HG02759 (cell line): ENCODE results near the gene HMMR.

Experiments
- ATAC-seq: cut with Tn5 transposase; IDR thresholded peaks from one replicate; pipeline ENCODE4 v1.9.1; 2021; ENCODE audit warnings: mild to moderate bottlenecking, moderate library complexity; ENCODE audit not compliant: unreplicated experiment

Gene HMMR

DNA sequence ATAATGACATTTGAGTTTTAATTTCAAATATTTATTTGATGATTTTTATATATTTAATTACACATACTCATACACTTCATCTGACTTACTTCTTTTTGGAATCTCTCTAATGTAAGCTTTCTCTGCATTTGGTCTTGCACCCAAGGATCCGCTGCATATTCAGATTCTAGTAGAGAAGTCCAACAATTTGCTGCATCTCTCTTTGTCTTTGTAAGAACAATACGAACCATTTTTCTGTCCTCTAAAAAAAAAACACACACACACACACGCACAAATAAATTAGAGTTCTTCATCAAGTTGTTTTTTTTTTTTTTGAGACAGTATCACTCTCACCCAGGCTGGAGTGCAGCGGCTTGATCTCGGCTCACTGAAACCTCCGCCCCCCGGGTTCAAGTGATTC, 3.6 kb upstream of the HMMR start:
- no peak for ATAC-seq

DNA sequence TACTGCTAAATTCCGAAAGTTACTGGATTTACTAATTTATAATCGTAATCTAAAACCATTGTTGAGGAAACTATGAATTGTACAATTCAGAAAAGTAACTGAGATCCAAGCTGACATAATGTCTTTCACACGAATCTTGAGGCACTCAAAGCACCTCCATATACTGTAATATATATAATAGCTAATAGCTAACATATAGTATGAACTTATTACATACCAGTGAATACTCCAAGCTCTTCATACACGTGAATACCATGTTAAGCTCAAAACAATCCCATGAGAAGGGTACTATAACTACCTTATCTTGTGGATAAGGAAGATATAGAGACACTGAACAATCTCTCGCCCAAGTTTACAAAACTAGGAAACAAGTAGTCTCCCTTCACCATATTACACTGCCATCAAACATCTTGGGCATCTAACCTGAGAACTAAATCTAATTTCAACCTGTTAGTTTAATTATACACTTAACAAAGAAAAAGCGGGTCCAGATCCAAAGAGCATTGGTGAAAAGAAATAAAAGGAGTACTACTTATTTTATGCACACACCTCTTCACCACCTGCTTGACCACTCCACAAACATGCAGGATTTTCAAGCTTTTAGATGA, 1.6 kb upstream of the HMMR start:
- ATAC-seq = no peak

DNA sequence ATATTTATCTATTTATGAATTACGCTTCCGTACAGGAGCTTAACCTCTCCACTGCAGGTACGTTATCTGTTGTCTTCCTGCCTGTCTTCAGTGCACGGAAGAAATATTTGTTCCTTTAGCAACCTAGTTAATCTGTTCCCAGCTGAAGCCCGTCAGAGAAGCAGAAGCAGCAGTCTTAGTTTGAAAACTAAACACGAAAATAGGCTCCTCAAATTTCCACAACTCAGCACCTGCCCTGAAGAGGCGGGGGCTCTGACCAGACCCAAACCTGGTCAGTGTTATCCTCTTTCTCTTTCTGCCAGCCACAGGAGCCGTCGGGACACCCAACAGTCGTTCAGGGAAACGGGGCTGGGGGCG, 992 bp upstream of the HMMR start:
- peak; percentile 5 for ATAC-seq

DNA sequence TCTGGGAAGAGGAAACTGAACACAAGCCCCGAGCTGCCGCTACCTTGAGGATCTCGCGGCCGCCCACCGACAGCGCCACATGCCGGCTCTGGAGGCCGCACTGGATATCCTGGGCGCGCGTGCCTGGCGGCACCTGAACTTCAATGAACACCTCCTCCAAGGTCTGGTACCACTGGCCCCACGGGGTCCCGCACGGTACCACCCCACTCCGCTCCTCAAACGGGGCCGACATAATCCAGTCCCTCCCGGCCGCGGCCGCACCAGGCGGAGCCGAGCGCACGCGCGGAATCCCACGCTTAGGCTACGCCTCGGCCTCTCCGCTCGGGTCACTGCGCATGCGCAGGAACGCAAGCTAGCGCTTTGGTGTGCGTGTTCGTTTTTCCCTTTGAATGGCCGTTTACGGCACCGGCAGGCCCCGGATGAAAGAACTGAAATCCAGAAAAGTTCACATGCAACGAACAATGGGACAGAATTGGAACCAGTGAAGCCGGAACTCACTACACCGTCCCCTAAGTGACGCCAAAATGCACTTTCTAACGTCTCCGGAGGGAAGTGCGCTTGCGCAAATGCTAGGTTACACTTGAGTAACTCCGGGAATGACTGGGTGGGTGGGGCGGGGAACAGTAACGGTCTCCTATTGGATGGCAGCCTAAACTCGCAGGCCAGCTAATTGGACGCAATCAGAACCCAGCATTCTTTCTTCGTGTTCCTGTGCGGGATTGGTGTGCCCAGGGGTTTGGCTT, 442 bp upstream of the HMMR start, which contains the start of gene NUDCD2:
Gene NUDCD2 (minus strand): TSS at position 284 of the 743 bp plus-strand sequence. CDS start 52 bp downstream, at position 232.
- ATAC-seq = peak; percentile 77

DNA sequence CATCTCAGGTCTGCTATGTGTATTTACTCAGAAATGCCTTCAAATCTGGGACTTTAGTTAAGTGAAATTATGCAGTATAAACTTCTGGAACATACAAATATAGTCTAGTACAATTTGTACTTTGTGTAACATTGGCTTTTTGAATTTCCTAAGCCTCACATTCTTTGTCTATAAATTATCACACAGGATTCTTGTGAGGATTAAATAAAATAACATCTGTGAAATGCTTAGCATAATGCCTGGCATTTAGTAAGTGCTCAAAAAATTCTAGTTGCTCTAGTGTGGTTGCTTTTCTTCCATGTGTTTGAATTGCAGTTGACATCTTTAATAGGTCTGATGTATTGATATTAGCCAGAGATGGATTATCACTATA, 2.6 kb downstream of the HMMR start:
- ATAC-seq = no peak

DNA sequence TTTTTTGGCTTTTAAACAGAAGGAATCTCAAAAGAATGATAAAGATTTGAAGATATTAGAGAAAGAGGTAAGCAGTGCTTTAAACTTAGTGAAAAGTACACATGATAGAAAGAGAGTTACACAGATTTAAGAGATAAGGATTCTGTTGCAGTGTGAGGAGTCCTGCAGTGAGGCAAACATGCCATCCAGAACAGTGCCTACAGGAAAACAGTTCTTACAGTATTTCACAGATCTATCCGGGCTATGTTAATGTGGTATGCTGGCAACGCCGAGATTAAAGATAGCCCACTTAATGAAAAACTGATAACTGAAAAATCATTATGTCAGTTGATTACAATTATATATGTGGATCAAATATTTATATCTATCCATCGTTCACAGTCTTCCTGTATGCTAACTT, 7.2 kb downstream of the HMMR start:
- no peak for ATAC-seq

DNA sequence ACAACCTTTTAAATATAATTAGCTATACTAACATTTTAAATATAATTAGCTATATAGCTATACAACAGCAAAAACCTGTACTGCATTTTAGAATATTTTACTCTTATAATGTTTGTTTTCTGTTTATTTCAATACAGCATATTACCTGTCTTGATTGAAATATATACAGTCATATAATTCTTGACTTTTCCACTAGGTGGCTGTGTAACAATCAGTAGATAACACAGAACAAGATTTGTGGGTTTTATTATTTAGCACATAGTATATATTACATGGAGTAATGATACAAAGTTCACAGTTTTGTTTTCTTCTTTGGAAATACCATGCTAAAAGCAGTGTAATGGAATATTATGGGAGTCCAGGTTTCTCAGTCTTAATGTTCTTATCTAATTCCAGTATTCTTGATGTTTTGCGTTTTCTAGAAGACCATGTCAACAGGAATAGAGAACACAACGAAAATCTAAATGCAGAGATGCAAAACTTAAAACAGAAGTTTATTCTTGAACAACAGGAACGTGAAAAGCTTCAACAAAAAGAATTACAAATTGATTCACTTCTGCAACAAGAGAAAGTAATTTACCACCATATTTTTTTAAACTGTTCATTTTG, 13.3 kb downstream of the HMMR start:
- peak; percentile 75 for ATAC-seq

DNA sequence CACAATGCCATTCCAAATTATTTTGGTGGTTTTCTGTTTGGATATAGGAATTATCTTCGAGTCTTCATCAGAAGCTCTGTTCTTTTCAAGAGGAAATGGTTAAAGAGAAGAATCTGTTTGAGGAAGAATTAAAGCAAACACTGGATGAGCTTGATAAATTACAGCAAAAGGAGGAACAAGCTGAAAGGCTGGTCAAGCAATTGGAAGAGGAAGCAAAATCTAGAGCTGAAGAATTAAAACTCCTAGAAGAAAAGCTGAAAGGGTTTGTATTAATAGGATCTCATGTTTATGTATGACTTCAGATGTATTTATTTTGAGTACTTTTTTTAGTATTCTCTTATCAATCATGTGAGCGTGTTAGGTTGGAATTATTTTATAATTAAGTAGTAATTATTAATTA, 15.0 kb downstream of the HMMR start:
- no peak for ATAC-seq

DNA sequence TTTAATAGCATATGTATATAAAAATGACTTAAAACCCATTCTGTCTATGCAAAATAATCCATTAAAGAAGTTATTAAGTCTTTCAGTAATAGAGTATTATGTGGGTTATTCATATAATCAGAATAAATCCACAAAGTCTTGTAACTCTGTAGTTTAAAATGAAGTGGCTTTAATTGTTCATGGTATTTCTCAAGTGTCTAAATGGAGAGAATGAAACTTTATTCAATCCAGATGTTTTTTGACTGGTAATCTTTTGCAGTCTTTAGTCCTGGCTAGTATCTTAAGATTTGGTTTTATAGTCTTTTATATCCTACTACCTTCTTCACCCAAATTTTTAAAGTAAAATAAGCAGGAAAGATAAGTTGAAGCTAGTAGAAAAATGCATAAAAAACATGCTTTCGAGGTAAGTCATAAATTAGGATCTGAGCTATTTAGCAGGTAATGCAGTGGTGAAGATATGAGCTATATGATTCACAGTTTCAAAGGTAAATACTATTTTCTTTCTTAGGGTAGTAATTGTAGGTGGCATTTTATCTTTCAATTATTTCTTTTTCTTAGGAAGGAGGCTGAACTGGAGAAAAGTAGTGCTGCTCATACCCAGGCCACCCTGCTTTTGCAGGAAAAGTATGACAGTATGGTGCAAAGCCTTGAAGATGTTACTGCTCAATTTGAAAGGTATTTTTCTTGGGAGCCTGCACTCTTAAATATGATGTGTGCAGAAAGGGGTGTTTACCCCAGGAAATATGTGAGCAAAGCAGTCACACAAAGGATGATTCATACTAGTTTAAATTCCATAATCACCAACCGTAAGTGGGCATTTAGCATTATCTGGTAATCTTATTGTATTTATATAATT, 17.9 kb downstream of the HMMR start:
- no peak for ATAC-seq

DNA sequence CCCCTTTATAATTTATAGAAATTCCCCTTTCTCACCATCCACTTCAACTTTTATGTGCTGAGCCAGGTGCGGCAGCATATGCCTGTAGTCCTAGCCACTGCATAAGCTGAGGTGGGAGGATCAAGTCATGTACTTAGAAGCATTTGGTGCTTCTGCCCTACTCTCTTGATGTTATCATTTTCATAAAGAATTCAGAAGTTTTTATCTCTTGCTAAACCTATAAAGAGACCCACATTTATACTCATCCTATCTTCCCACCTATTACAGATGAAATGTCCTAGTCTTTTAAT, 18.5 kb downstream of the HMMR start:
- ATAC-seq = no peak

DNA sequence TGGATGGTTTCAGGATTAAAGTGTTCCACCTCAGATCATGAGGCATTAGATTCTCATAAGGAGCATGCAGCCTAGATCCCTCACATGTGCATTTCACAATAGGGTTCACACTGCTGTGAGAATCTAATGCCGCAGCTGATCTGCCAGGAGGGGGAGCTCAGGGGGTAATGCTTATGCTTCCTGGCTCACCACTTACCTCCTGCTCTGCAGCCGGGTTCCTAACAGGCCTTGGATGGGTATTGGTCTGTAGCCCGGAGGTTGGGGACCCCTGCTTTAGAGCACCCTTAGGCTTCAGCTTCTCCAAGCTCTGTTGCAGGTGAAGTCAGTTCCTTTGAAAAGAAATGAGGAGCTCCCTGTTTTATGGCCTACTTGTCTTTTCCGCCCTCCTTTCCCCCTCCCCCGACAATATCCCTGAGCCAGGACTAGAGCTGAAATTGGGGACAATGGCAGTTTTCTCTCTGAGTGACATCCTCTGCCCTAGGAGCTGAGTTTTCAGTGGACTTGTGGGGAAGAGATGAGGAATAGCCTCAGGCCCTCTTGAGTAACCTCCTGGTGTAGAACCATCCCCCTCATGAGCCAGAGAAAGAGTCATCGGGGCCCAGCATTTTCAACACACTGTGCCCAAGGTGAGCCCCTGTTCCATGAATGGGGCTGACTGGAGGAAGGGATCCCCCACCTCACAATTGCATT, 28.8 kb downstream of the HMMR start:
- ATAC-seq = peak; percentile 56

DNA sequence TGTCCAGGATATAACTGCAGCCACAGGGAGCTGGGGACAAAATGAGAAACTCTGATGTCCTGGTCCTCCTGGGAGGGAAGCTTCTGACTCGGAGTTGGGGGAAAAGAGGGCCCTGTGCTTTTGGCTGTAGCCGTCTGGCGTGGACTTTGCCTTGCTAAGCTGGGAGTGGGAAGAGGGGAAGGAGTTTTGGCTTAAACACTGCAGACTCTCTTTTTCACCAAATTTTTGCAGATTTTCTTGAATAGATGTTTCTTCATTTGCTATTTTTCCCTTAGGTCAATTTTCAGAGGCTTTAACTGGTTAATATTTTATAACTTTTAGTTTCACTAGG, 29.3 kb downstream of the HMMR start:
- no peak for ATAC-seq

DNA sequence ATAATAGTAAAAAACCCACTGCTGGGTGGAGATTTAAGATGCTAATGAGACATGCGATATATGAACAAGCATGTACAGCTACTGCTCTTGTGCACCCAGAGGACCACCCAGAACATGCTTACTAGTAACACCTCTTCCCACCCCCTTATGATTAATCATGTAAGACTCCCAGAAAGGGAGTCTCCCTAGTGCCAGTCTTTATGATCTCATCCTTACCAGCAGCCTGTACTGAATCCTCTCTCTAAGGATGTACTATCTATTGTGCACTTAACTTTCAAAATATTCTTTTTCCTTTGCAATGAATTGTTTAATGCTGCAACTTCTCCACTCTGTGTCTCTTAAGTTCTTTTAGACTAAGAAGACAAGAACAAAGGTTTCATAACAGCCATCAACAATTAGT, 35.9 kb downstream of the HMMR start:
- ATAC-seq = no peak

DNA sequence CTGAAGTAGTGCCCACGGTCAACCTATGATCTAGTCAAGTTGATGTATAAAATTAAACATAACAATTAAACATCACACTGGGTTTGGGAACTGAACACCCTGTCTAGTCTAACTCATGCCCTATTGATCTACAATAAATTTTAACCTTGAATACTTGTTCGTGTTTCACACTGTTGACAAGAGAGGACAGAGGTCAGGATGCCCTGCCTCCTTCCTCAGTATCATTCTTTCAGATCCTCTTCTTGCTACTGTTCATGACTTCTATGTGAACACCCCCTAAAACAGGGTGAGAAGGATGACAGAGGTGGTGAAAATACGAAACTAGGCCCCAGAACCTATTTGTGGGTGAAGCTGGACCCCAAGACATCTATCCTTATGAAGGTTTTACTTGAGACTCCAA, 36.9 kb downstream of the HMMR start:
- peak; percentile 58 for ATAC-seq

DNA sequence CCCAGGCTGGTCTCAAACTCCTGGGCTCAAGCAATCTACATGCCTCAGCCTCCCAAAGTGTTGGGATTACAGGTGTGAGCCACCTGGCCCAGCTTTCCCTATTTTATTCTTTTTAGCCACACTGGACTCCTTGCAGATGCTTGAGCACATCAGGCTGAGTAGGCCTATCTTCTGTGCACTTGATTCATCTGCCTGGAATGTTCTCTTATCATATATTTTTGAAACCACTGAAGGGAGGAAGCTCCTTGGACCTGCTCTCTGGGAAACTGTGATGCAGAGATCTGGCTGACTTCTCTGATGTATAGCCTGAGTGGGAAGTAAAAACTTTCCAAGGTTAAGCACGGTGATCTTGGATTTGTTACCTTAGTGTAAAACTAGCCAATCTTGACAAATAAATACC, 38.5 kb downstream of the HMMR start:
- no peak for ATAC-seq

DNA sequence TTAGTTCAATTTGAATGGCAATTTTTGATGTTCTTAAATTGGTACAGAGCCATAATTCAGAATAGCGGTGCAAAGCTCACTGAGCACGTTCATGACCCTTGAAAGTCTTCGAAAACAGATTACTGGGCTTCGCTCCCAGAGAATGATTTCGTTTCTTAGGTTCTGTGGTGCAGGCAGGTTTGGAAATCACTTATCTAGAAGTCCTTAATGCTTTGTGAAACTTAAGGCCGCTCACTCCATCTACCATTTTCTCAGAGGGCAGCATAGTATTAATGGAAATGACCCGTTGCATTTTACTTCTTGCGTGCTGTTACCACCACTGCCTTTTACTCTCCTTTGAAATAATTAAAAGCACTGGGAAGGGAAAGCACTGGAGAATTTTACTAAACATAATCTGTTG, 42.1 kb downstream of the HMMR start:
- ATAC-seq = no peak

DNA sequence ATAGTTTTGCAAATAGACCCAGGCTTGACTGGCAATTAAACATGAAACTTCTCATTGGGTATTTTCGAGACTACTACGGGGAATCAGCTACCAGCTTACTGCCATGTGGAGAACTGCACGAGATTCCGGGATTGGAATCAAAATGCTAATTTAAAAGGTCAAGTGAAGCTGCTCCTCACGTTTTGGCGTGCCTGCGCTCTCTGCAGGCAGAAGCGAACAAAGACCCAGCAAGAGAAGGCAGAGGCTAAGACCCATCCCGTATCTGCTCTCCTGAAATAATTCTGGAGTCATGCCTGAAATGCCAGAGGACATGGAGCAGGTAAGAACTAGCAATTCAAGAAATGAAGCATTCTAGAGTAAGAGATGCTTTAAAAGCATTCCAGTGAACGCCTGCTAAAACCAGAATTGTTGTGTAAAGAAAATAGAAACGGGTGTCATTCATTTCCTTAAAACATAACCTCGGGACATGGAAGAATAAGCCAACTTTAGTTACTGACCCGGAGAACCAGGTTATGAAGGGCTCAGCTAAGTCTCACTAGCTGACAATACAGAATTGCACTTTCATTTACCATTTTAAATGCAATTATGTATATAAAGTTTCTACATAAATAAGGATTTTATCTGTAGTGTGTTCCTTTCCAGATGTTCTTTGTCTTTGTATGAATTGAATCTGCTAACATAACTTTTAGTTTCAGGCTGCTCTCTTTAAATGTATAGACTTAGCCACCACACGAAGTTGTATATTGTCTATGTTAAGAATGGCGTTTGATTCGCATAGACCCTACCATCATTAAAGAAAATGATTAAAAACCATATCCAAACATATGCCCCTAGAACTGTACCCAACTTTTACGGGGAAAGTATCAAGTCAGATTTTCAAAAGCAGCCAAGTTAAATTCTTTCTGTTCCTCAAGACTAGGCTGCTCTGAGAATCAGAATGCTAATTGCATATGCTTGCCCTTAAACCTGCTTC, 43.0 kb downstream of the HMMR start:
- peak; percentile 8 for ATAC-seq

DNA sequence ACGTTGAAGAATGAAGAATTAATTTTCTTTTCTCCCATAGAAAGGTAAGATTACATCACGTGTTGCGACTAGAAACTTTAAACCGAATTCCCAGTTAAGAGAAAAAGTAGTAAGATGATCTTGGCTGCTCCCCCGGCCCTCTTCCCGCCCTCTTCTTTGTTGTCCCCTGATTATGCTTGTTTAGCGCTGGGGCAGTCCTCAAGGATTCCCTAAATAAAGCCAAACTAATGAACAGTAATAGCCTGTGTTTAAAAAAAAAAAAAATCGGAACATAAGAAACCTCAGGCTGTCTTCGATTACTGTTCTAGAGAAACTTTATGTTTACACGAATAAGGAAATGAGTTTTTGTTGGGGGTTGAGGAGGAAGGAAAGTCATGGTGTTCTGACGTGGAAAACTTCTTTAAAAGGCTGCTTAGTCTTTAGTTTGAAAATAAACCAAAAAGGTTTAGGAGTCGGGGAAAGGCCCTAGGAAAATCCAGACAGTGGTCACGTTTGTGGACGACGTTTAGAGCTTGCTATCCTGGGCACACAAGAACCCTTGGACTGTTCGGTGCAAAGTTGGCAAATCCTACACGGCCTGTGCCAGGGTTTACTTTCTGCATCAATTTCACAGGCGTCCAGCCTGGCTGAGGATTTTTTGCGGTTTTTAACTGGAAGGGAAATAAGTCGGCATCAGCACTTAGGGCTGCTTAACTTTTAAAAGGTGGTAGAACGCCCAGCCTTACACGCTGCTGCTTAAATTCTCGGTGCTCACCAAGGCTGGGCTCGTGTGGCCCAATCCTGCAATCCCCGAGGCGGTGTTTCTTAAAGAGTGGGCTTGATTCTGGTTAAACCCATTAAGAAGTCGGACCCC, 43.9 kb downstream of the HMMR start:
- no peak for ATAC-seq

DNA sequence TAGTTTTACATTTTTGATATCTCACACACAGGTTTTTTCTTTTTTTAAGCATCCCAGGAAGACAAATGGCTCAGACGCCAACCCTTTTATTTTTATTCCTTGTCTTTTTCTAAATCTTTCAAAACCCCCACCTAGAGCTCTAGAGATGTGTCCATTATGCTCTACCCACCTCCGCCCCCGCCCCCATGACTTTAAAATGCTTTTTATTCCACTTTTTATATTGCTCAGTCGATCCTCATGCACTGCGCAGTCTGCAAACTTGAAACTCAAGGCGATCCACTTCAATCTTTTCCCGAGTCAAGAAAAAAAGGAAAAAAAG, 44.6 kb downstream of the HMMR start:
- ATAC-seq = peak; percentile 2
